Measurements from ENCODE around the gene THG1L.

THG1L gene

GRCh38 chr5:157761690-157762621 lies 30.7 kb downstream of the THG1L start:
- DNase-seq: peak in 1 of 2 experiments; percentile 71

GRCh38 chr5:157764531-157764930 lies 33.3 kb downstream of the THG1L start:
- DNase-seq: no peak

GRCh38 chr5:157766442-157766841 lies 35.2 kb downstream of the THG1L start:
- no peak for DNase-seq

- DNase-seq: no peak
Measured at GRCh38 chr5:157766902-157767301, 35.7 kb downstream of the THG1L start.

- no peak for DNase-seq
Measured at GRCh38 chr5:157767689-157768088, 36.5 kb downstream of the THG1L start.

- DNase-seq: no peak
Measured at GRCh38 chr5:157770665-157771064, 39.4 kb downstream of the THG1L start.

- no peak for DNase-seq
Measured at GRCh38 chr5:157772127-157772526, 40.9 kb downstream of the THG1L start.

GRCh38 chr5:157778121-157778805 lies 47.0 kb downstream of the THG1L start:
- no peak for DNase-seq

GRCh38 chr5:157779221-157779620 lies 48.0 kb downstream of the THG1L start:
- DNase-seq: no peak

GRCh38 chr5:157785801-157786200 lies 54.6 kb downstream of the THG1L start:
- no peak for DNase-seq
